Measurements from ENCODE around the gene JARID2. TPM values are rescaled to one million over a fixed set of nuclear protein-coding genes. Genes with fewer than 3 reads are reported as not detected.

Gene JARID2
- total RNA-seq, 4 donors from 2014 or later, result 11.6 to 22.5 (median 16.4) TPM

- no peak for TF ChIP-seq POLR2A (IDR thresholded peaks at IDR 0.05)
- TF ChIP-seq CTCF (IDR thresholded peaks at IDR 0.05 in 4 of 5, conservative IDR thresholded peaks at IDR 0.05 in 1 of 5), result no peak
- no peaks in the 10 kb centered on the region for H3K27me3 ChIP-seq
- no peaks in the 10 kb centered on the region for H3K9me3 ChIP-seq
- in situ Hi-C loops (cut with MboI; ENCODE audit: low sequenced_read_pairs in 4 of 4), result no loop called here
- peaks cover 36 to 43% of the 10 kb centered on the region in 2 donors for H3K4me1 ChIP-seq
- no peak for ATAC-seq
- DNase-seq, result no peak
- intact Hi-C loops (cut with DNase I; ENCODE audit: low total_unique reads), result no loop called here
- H3K4me3 ChIP-seq, result no peak overlapping the region
- H3K27ac ChIP-seq, result no peak overlapping the region
- H3K36me3 ChIP-seq, result no peaks in the 10 kb centered on the region
Measured at GRCh38 chr6:15282334-15282733, 36.5 kb downstream of the JARID2 start.

- no peak overlapping the region for H3K27ac ChIP-seq
- H3K36me3 ChIP-seq, result no peaks in the 10 kb centered on the region
- in situ Hi-C loops (cut with MboI; ENCODE audit: low sequenced_read_pairs in 4 of 4), result no loop called here
- no peak for ATAC-seq
- no peaks in the 10 kb centered on the region for H3K27me3 ChIP-seq
- no peaks in the 10 kb centered on the region for H3K9me3 ChIP-seq
- H3K4me1 ChIP-seq, result peaks cover 46 to 54% of the 10 kb centered on the region in 2 donors
- intact Hi-C loops (cut with DNase I; ENCODE audit: low total_unique reads), result no loop called here
- DNase-seq, result no peak
- TF ChIP-seq POLR2A (IDR thresholded peaks at IDR 0.05) (no peak), CTCF (IDR thresholded peaks at IDR 0.05 in 4 of 5, conservative IDR thresholded peaks at IDR 0.05 in 1 of 5) (no peak)
- H3K4me3 ChIP-seq, result no peak overlapping the region
Measured at GRCh38 chr6:15283986-15284361, 38.1 kb downstream of the JARID2 start.

GRCh38 chr6:15284743-15285142 is 38.9 kb downstream of the JARID2 start:
- in situ Hi-C loops (cut with MboI; ENCODE audit: low sequenced_read_pairs in 4 of 4), result no loop called here
- H3K27ac ChIP-seq, result no peak overlapping the region
- H3K36me3 ChIP-seq, result no peaks in the 10 kb centered on the region
- intact Hi-C loops (cut with DNase I; ENCODE audit: low total_unique reads), result no loop called here
- no peak for TF ChIP-seq CTCF (IDR thresholded peaks at IDR 0.05 in 4 of 5, conservative IDR thresholded peaks at IDR 0.05 in 1 of 5)
- TF ChIP-seq POLR2A (IDR thresholded peaks at IDR 0.05), result no peak
- no peaks in the 10 kb centered on the region for H3K9me3 ChIP-seq
- no peaks in the 10 kb centered on the region for H3K27me3 ChIP-seq
- DNase-seq (no peak), ATAC-seq (no peak)
- H3K4me1 ChIP-seq, result peaks cover 46 to 54% of the 10 kb centered on the region in 2 donors
- H3K4me3 ChIP-seq, result no peak overlapping the region

GRCh38 chr6:15285682-15286294 is 39.9 kb downstream of the JARID2 start:
- Histone ChIP-seq H3K4me1 (peaks cover 40 to 52% of the 10 kb centered on the region in 2 donors), H3K36me3 (no peaks in the 10 kb centered on the region), H3K9me3 (no peaks in the 10 kb centered on the region), H3K4me3 (no peak overlapping the region), H3K27ac (no peak overlapping the region), H3K27me3 (no peaks in the 10 kb centered on the region)
- no peak for DNase-seq
- no peak for TF ChIP-seq CTCF (IDR thresholded peaks at IDR 0.05 in 4 of 5, conservative IDR thresholded peaks at IDR 0.05 in 1 of 5)
- TF ChIP-seq POLR2A (IDR thresholded peaks at IDR 0.05), result no peak
- ATAC-seq, result no peak
- in situ Hi-C loops (cut with MboI; ENCODE audit: low sequenced_read_pairs in 4 of 4) (no loop called here), intact Hi-C loops (cut with DNase I; ENCODE audit: low total_unique reads) (no loop called here)

All from gastrocnemius medialis (tissue), 4 donors.